ENCODE measurements around the gene ZDHHC5.
"Not testable (repeated sequence)": the region's sequence is repeated elsewhere in the genome, so short reads cannot be mapped to it uniquely, and the experiment has no call there.

- TF ChIP-seq CTCF (IDR thresholded peaks at IDR 0.05; ENCODE audit: low read length); EZH2 (IDR thresholded peaks at IDR 0.05; ENCODE audit: borderline replicate concordance, low read length): not testable (repeated sequence)
These were observed 22.6 kb downstream of the ZDHHC5 start for GRCh38 chr11:57690474-57690873.
